ENCODE measurements around the gene OMA1. TPM values are rescaled to one million over a fixed set of nuclear protein-coding genes. Genes with fewer than 3 reads are reported as not detected.

OMA1 gene
- total and polyA plus RNA-seq, 7 donors = 8.2 to 30.4 (median 18.0) TPM

DNA sequence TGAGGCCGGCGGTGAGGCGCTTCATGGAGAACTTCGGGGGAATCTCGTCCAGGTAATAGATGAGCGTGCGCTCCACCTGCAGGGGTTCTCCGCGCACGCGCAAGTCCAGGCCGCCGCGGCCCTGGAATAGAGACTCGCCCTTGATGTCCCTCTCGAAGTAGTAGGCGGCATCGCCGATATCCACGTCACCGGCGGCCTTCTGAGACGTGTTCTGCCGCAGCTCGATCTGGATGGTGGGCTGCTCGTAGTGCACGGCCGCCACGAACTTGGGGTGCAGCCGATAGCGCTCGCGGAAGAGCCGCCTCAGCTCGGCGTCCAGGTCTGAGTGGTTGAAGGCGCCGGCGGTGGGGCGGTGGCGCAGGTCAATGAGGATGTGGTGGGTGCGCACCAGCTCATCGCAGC lies 29.8 kb upstream of the OMA1 start:
- H3K27ac ChIP-seq = no peak overlapping the region
- DNase-seq (no peak), ATAC-seq (peak in 2 of 4 donors; percentile 24 to 36)
- intact Hi-C loops (cut with DNase I) = no loop called here
- WGBS, 3 donors = 14 to 17% (median 16%) methylated on average over 43 of the region's 43 CpGs
- H3K27me3 ChIP-seq (ENCODE audit: insufficient read depth in 3 of 3, low read length in 2 of 3) = peaks cover 0 to 53% (median 7%) of the 10 kb centered on the region in 3 donors
- peak overlapping the region; percentile 58 for H3K4me3 ChIP-seq
- no peaks in the 10 kb centered on the region for H3K36me3 ChIP-seq (ENCODE audit: insufficient read depth in 1 of 2, low read depth in 1 of 2)
- H3K9me3 ChIP-seq = no peaks in the 10 kb centered on the region
- H3K4me1 ChIP-seq = no peaks in the 10 kb centered on the region
- TF ChIP-seq, protein P1, sequence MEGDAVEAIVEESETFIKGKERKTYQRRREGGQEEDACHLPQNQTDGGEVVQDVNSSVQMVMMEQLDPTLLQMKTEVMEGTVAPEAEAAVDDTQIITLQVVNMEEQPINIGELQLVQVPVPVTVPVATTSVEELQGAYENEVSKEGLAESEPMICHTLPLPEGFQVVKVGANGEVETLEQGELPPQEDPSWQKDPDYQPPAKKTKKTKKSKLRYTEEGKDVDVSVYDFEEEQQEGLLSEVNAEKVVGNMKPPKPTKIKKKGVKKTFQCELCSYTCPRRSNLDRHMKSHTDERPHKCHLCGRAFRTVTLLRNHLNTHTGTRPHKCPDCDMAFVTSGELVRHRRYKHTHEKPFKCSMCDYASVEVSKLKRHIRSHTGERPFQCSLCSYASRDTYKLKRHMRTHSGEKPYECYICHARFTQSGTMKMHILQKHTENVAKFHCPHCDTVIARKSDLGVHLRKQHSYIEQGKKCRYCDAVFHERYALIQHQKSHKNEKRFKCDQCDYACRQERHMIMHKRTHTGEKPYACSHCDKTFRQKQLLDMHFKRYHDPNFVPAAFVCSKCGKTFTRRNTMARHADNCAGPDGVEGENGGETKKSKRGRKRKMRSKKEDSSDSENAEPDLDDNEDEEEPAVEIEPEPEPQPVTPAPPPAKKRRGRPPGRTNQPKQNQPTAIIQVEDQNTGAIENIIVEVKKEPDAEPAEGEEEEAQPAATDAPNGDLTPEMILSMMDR (IDR thresholded peaks at IDR 0.05) = no peak

DNA sequence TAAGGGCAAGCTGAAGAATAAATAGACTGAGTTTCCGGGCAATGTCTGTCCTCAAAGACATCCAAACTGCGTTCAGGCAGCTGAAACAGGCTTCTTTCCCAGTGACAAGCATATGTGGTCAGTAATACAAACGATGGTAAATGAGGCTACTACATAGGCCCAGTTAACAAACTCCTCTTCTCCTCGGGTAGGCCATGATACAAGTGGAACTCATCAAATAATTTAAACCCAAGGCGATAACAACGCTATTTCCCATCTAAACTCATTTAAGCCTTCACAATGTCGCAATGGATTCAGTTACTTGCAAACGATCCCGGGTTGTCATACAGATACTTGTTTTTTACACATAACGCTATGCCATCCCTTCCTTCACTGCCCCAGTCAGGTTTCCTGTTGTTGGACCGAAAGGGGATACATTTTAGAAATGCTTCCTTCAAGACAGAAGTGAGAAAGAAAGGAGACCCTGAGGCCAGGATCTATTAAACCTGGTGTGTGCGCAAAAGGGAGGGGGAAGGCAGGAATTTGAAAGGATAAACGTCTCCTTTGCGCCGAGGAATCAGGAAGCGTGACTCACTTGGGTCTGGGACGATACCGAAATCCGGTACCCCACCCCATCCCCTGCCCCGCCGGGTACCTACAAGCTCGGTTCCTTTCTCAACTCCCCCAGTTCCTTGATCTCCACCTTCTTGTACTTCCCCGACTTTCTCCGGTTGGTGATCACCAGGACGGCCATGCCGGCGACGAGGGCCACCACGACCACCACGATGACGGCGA lies 29.2 kb upstream of the OMA1 start:
- Histone ChIP-seq H3K4me3 (peak overlapping the region; percentile 58), H3K36me3 (ENCODE audit: insufficient read depth in 1 of 2, low read depth in 1 of 2) (no peaks in the 10 kb centered on the region), H3K9me3 (no peaks in the 10 kb centered on the region), H3K27ac (no peak overlapping the region), H3K4me1 (no peaks in the 10 kb centered on the region), H3K27me3 (ENCODE audit: insufficient read depth in 3 of 3, low read length in 2 of 3) (peaks cover 0 to 53% (median 7%) of the 10 kb centered on the region in 3 donors)
- TF ChIP-seq, protein P1 (IDR thresholded peaks at IDR 0.05) = no peak
- no peak for ATAC-seq
- no peak for DNase-seq
- 58 to 66% (median 59%) methylated on average over 32 of the region's 32 CpGs for whole genome bisulfite sequencing, 3 donors
- intact Hi-C loops (cut with DNase I) = no loop called here

DNA sequence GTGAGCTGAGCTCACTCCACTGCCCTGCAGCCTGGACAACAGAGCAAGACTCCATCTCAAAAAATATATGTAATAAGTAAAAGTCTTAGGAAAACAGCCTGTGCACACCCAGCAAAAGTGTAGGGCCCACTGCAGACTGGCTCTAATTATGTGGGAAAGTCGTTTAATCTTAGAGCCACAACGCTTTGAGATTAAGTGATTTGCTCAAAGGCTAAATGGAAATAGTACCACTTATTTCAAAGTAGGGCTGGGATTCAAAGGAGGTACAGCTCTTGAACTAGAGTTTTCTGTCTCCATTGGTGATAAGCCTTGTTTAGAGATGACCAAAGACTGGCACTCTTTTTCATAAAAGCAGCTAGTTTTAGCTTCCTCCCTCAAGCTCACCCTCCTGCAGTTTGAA lies 28.3 kb upstream of the OMA1 start:
- Histone ChIP-seq H3K9me3 (no peaks in the 10 kb centered on the region), H3K27ac (no peak overlapping the region), H3K27me3 (ENCODE audit: insufficient read depth in 3 of 3, low read length in 2 of 3) (peaks cover 0 to 53% (median 7%) of the 10 kb centered on the region in 3 donors), H3K4me1 (no peaks in the 10 kb centered on the region), H3K36me3 (ENCODE audit: insufficient read depth in 1 of 2, low read depth in 1 of 2) (no peaks in the 10 kb centered on the region), H3K4me3 (no peak overlapping the region)
- DNase-seq = no peak
- intact Hi-C loops (cut with DNase I) = no loop called here
- WGBS, 3 donors = 88 to 96% (median 95%) methylated on average over 2 of the region's 2 CpGs
- TF ChIP-seq, protein P1 (IDR thresholded peaks at IDR 0.05) = no peak
- no peak for ATAC-seq

DNA sequence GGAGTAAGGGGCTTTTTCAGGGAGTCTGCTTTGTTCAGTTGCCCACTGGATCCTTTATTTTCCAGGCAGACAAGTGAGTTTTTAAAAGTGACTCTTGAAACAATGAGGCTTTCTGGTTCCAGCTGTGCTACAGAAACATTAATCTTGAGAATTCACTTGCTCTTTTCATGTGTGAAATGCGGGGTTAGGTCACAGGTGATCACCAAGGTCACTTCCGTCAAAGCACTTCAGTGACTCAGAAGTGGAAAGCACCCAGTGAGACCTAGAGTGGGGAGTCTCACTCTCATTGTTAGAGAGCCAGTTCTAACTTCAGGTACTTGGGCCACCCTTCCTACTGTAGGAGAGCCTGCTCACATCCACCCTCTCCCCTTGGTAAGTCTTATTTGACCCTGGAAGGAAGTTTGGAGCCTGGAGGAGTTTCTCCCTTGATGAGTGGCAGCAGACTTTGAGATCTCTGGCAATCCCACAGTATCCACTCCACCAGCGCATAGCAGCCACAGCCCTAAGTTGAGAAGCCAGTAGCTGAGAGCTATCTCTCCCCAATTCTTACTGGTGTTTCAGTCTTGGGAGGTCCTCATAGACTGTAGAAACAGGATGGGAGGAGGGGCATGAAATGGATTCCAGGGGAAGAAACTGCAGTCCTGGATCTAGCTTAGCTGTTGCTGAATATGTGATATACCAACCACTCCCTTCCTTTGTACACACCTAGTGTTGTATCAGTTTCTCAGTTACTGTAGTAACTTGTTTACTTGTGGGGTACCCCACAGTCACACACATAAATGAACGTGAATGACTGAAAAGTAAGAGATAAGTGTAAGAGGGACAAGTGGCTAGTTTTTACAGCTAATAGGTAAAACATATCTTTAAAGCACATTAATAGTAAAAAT lies 27.4 kb upstream of the OMA1 start:
- intact Hi-C loops (cut with DNase I) = no loop called here
- no peaks in the 10 kb centered on the region for H3K36me3 ChIP-seq (ENCODE audit: insufficient read depth in 1 of 2, low read depth in 1 of 2)
- no peaks in the 10 kb centered on the region for H3K9me3 ChIP-seq
- WGBS, 3 donors = 79 to 90% (median 79%) methylated on average over 4 of the region's 4 CpGs
- peaks cover 0 to 46% (median 7%) of the 10 kb centered on the region in 3 donors for H3K27me3 ChIP-seq (ENCODE audit: insufficient read depth in 3 of 3, low read length in 2 of 3)
- ATAC-seq (no peak), DNase-seq (no peak)
- TF ChIP-seq, protein P1 (IDR thresholded peaks at IDR 0.05) = no peak
- no peak overlapping the region for H3K27ac ChIP-seq
- no peak overlapping the region for H3K4me3 ChIP-seq
- no peaks in the 10 kb centered on the region for H3K4me1 ChIP-seq
